Gastroesophageal sphincter (tissue), 3 donors: Measurements from ENCODE around the gene HBQ1.
"Not testable (repeated sequence)": the region's sequence is repeated elsewhere in the genome, so short reads cannot be mapped to it uniquely, and the experiment has no call there.

Experiments
- EP300 ChIP-seq: sonication (generic); formaldehyde crosslinking; IDR thresholded peaks from one replicate; pipeline ENCODE4 v1.6.1; 2017; ENCODE audit warnings: antibody characterized with exemption, mild to moderate bottlenecking
- POLR2A ChIP-seq, 2 donors: fragments of 450-650 bp; IDR thresholded peaks; one replicate each; pipeline ENCODE4 v1.6.1; 2017; ENCODE audit warnings: antibody characterized with exemption in 2 of 2, mild to moderate bottlenecking in 2 of 2, moderate library complexity in 1 of 2
- TF ChIP-seq, protein P1 (sequence below), 4 experiments: fragments of 200-600 bp in 2 of 4; fragments of 450-650 bp in 2 of 4; sonication (generic) in 1 of 4; IDR thresholded peaks; one replicate each; pipeline ENCODE4 v1.5.1; 2017 to 2019; ENCODE audit warnings: antibody characterized with exemption in 4 of 4, mild to moderate bottlenecking in 2 of 4, moderate library complexity in 2 of 4

DNA sequence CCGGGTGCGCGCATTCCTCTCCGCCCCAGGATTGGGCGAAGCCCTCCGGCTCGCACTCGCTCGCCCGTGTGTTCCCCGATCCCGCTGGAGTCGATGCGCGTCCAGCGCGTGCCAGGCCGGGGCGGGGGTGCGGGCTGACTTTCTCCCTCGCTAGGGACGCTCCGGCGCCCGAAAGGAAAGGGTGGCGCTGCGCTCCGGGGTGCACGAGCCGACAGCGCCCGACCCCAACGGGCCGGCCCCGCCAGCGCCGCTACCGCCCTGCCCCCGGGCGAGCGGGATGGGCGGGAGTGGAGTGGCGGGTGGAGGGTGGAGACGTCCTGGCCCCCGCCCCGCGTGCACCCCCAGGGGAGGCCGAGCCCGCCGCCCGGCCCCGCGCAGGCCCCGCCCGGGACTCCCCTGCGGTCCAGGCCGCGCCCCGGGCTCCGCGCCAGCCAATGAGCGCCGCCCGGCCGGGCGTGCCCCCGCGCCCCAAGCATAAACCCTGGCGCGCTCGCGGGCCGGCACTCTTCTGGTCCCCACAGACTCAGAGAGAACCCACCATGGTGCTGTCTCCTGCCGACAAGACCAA is 7.8 kb upstream of the HBQ1 start, which contains the start of gene HBA2:
- not testable (repeated sequence) for TF ChIP-seq EP300; POLR2A (IDR thresholded peaks at IDR 0.05)
- TF ChIP-seq, protein P1, sequence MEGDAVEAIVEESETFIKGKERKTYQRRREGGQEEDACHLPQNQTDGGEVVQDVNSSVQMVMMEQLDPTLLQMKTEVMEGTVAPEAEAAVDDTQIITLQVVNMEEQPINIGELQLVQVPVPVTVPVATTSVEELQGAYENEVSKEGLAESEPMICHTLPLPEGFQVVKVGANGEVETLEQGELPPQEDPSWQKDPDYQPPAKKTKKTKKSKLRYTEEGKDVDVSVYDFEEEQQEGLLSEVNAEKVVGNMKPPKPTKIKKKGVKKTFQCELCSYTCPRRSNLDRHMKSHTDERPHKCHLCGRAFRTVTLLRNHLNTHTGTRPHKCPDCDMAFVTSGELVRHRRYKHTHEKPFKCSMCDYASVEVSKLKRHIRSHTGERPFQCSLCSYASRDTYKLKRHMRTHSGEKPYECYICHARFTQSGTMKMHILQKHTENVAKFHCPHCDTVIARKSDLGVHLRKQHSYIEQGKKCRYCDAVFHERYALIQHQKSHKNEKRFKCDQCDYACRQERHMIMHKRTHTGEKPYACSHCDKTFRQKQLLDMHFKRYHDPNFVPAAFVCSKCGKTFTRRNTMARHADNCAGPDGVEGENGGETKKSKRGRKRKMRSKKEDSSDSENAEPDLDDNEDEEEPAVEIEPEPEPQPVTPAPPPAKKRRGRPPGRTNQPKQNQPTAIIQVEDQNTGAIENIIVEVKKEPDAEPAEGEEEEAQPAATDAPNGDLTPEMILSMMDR (IDR thresholded peaks at IDR 0.05), result not testable (repeated sequence)
